Astrocyte of the cerebellum (primary cell): ENCODE measurements around the gene MAN2B2.
"Not testable (repeated sequence)": the region's sequence is repeated elsewhere in the genome, so short reads cannot be mapped to it uniquely, and the experiment has no call there.

Experiments used
- DNase-seq: peaks from one replicate; pipeline ENCODE4 v3.0.0-alpha.2; 2011; ENCODE audit warnings: low read depth
- H3K4me3 ChIP-seq: 2 replicates; pipeline ENCODE4 v1.5.1; 2011; ENCODE audit warnings: mild to moderate bottlenecking, low read depth, low read length, moderate library complexity
- CTCF ChIP-seq: IDR thresholded peaks from 2 replicates; pipeline ENCODE4 v1.5.1; 2012; ENCODE audit warnings: low read length, low read depth, moderate library complexity, mild to moderate bottlenecking; ENCODE audit errors: missing control alignments
- in situ Hi-C: cut with HindIII; loops from 2 replicates; pipeline ENCODE4 v1.10.0; 2017; ENCODE audit warnings: low sequenced_read_pairs

Gene MAN2B2

DNA sequence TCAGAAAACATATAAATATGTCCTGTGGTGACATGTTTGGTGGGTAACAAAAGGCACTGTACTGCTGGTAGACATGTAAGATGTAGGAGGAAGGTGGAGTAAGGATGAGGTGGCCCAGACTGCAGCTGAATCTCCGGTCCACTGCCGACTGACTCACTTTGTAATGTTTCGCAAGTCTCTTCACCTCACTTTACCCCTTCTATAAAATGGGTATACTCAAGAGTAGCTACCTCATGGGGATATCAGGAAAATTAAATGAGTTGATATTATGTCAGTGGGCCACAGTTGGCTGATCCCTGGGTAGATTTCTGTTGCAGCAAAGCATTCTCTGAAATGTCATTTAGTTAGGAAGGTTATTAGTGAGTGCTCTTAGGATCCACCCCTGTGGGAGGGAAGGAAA, 87.6 kb downstream of the MAN2B2 start:
- DNase-seq, result no peak
- no peak for TF ChIP-seq CTCF
- no peak overlapping the region for H3K4me3 ChIP-seq
- in situ Hi-C loops, result loop anchor here (10.0 kb wide), 1 partner anchor 68 kb away; no protein-coding TSS in a partner anchor

- H3K4me3 ChIP-seq, result peak overlapping the region; percentile 5
- in situ Hi-C loops, result loop anchor here (10.0 kb wide), 1 partner anchor 69 kb away; no protein-coding TSS in a partner anchor
- no peak for TF ChIP-seq CTCF
- no peak for DNase-seq
Observed at GRCh38 chr4:6663596-6664393, 88.8 kb downstream of the MAN2B2 start.

DNA sequence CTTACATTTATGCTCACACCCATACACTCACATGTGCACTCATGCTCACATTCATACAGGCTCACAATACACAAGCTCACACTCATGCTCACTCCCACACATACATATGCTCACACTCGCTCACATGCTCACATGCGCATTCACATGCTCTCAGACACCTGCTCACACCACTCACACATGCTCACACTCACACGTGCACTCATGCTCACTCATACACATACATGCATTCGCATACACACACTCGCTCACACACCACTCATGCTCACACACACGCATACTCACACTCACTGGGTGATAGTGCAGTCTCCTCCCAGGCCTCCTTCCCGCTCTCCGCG, 90.3 kb downstream of the MAN2B2 start:
- H3K4me3 ChIP-seq, result no peak overlapping the region
- DNase-seq, result no peak
- no peak for TF ChIP-seq CTCF
- in situ Hi-C loops, result loop anchor here (10.0 kb wide), 1 partner anchor 70 kb away; no protein-coding TSS in a partner anchor

- in situ Hi-C loops, result loop anchor here (10.0 kb wide), 1 partner anchor 74 kb away; no protein-coding TSS in a partner anchor
- no peak for TF ChIP-seq CTCF
- peak; percentile 69 for DNase-seq
- H3K4me3 ChIP-seq, result no peak overlapping the region
Observed at GRCh38 chr4:6668391-6668790, 93.4 kb downstream of the MAN2B2 start.

GRCh38 chr4:6671648-6672047, 96.7 kb downstream of the MAN2B2 start:
- no peak for DNase-seq
- H3K4me3 ChIP-seq, result no peak overlapping the region
- TF ChIP-seq CTCF, result no peak
- in situ Hi-C loops, result no loop called here

- TF ChIP-seq CTCF, result no peak
- in situ Hi-C loops, result no loop called here
- H3K4me3 ChIP-seq, result no peak overlapping the region
- no peak for DNase-seq
Observed at GRCh38 chr4:6672131-6672530, 97.1 kb downstream of the MAN2B2 start.

DNA sequence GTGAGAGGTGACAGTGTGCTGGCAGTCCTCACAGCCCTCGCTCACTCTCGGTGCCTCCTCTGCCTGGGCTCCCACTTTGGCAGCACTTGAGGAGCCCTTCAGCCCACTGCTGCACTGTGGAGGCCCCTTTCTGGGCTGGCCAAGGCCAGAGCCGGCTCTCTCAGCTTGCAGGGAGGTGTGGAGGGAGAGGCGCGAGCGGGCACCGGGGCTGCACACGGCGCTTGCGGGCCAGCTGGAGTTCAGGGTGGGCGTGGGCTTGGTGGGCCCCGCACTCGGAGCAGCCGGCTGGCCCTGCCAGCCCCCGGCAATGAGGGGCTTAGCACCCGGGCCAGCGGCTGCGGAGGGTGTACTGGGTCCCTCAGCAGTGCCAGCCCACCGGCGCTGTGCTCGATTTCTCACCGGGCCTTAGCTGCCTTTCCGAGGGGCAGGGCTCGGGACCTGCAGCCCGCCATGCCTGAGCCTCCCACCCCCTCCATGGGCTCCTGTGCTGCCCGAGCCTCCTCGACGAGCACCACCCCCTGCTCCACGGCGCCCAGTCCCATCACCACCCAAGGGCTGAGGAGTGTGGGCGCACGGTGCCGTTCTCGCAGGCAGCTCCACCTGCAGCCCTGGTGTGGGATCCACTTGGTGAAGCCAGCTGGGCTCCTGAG, 97.7 kb downstream of the MAN2B2 start:
- DNase-seq, in situ Hi-C loops, H3K4me3 ChIP-seq: not testable (repeated sequence)
